GM19025 (cell line): ENCODE results near the gene BAD.
"Not testable (repeated sequence)": the region's sequence is repeated elsewhere in the genome, so short reads cannot be mapped to it uniquely, and the experiment has no call there.

ENCODE experiments used
- ATAC-seq: cut with Tn5 transposase; IDR thresholded peaks from one replicate; pipeline ENCODE4 v1.9.1; 2021; ENCODE audit warnings: mild to moderate bottlenecking, low read depth, moderate library complexity; ENCODE audit not compliant: unreplicated experiment

BAD gene

DNA sequence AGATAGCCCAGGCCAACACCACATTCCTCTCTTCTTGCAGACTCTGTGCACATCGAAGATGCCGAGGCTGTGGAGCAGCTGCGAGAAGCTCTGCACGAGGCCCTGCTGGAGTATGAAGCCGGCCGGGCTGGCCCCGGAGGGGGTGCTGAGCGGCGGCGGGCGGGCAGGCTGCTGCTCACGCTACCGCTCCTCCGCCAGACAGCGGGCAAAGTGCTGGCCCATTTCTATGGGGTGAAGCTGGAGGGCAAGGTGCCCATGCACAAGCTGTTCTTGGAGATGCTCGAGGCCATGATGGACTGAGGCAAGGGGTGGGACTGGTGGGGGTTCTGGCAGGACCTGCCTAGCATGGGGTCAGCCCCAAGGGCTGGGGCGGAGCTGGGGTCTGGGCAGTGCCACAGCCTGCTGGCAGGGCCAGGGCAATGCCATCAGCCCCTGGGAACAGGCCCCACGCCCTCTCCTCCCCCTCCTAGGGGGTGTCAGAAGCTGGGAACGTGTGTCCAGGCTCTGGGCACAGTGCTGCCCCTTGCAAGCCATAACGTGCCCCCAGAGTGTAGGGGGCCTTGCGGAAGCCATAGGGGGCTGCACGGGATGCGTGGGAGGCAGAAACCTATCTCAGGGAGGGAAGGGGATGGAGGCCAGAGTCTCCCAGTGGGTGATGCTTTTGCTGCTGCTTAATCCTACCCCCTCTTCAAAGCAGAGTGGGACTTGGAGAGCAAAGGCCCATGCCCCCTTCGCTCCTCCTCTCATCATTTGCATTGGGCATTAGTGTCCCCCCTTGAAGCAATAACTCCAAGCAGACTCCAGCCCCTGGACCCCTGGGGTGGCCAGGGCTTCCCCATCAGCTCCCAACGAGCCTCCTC is 31.4 kb upstream of the BAD start:
- ATAC-seq, result not testable (repeated sequence)

- ATAC-seq, result no peak
Measured at GRCh38 chr11:64314805-64315561, 30.5 kb upstream of the BAD start.

- no peak for ATAC-seq
Measured at GRCh38 chr11:64314146-64314804, 29.8 kb upstream of the BAD start.

GRCh38 chr11:64313491-64314145 is 29.2 kb upstream of the BAD start:
- no peak for ATAC-seq

DNA sequence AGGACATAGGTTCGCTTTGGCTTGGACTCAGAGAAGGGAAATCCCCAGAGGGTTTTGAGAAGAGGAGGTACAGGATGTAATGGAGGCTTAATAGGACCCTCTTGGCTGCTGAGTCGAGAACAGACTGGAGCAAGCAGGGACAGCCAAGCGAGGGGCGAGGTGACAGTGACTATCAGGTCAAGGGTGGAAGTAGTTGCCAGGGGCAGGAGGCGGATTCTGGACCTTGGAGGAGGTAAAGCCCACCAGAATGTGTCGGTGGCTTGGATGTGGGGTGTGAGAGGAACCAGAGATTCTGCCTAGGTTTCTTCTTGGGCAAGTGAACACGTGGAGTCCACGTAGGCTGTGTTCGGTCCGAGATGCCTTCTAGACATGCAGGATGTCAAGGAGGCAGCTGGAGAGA is 28.5 kb upstream of the BAD start:
- ATAC-seq, result no peak

- not testable (repeated sequence) for ATAC-seq
Measured at GRCh38 chr11:64307795-64308194, 23.3 kb upstream of the BAD start.

GRCh38 chr11:64306876-64307622 is 22.6 kb upstream of the BAD start:
- no peak for ATAC-seq

- no peak for ATAC-seq
Measured at GRCh38 chr11:64306563-64306875, 22.1 kb upstream of the BAD start.

DNA sequence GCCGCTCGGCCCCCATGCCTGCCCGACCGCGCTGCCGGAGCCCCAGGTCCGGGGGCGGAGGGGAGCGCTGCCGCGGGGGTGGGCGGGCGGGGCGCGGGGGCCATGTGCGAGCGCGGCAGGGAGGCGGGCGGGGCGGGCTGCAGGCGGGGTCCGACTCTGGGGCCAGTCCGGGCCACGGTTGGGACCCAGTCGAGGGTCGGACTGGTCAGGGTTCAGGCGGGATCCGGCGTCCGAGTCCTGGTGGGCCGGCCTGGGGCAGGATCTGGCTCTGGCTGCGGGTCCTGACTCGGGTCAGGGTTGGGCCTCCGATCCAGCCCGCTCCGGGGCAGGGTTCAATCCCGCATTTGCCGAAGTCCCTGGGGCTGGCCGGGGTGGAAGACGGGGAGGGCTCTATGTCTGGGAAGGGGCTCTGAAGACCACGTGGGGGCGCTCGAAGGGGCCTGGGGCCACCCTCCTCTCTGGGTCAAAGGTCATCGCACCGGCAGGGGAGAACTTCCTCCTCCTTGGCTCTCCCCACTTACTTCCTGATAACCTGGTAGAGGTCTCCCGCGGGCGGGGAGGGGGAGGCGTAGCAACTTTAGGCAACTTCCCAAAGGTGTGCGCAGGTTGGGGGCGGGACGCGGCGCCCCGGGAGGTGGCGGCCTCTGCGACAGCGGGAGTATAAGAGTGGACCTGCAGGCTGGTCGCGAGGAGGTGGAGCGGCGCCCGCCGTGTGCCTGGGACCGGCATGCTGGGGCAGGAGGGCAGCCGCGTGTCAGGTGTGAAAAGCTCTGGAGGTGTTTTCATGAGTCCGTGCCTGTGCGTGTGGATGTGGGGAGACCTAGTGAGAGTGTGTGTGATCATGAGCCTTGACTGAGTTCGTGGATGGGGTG is 21.5 kb upstream of the BAD start:
- ATAC-seq, result no peak

GRCh38 chr11:64305075-64305690 is 20.7 kb upstream of the BAD start, which contains the start of gene ESRRA:
Gene ESRRA, plus strand, starts transcription at chr11:64305524. Its CDS starts 1,656 bp downstream, at chr11:64307180.
- ATAC-seq, result peak; percentile 62

- ATAC-seq, result peak; percentile 5
Measured at GRCh38 chr11:64304316-64305072, 20.0 kb upstream of the BAD start.

DNA sequence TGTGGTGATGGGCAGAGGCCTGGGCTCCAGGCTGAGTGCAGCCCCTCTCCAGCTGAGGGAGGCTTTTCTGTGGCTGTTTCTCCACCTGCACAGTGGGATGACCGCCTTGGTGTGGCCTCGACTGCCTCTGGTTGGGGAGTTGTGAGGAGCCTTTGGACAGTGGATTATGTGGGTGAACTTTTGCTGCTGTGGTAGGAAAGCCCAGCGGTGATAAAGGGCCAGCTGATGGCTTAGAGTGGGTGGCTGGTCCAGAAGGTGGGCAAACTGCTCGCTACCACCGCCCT is 19.5 kb upstream of the BAD start:
- ATAC-seq, result no peak

DNA sequence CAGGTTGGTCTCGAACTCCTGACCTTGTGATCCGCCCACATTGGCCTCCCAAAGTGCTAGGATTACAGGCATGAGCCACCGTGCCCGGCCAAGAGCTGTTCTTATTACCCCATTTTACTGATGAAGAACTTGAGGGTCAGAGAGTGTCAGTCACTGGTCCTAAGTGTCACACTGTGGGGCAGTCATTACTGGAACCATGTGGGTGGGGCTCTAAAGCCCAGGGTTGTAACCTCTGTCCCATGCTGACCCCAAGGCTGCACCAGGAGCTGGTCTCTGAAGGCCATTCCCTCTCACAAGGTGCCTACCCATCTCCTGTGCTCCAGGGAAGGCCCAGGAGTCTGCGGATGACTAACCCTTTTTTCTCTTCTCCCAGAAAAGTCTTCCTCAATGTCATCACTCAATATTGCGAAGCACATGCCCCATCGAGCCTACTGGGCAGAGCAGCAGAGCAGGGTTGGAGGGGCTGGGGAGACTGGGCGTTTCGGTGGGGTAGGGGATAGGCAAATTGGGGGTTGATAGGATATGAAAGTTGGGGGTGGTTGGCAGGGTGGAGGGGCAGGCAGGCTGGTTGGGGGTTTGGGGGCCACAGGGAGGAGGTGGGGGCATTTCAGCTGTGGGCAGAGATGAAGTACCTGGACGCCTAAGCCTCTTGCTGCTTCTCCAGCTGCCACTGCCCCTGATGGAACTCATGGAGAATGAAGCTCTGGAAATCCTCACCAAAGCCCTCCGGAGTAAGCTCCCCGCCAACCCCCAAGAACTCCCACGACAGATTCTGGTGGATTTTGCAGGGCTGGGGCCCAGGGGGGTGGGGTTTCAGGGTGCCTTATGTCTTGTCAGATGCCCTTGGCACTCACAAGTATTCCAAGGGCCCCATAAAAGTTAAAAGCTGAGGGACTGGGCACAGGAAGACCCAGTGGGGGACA is 18.9 kb upstream of the BAD start:
- no peak for ATAC-seq

DNA sequence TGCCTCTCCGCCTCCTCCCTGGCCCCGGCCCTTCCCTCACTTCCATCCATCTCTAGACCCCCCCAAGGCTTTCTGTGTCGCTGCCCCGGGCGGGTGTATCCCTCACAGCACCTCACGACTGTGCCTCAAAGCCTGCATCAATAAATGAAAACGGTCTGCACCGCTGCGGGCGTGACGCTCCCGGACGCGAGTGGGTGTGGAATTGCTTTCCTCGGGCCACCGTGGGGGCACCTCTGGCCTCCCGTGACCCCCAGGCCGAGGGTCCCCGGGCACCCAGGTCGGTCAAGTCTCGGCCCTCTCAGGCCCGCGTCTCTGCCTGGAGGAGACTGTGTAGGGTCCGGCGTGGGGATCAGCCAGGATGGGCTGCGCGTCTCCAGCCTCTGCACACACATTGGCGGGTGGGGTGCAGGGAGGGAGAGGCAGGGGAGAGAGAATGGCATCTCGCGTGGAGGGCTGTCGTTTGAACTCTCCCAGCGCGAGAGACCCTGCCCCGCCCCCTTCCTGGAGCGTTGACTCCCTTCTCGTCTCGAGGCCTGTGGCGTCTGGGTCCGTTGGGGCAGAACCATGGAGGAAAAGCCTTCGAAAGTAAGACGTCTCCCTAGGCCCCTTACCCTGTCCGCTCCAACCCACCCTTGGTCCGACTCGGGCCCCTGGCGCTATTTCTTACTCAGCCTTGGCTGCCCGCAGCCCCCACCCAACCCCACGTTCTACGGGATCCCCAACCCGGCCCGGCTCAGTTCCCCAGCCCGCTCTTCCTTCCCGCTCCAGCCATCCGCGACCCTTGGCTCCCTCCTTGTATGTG is 15.6 kb upstream of the BAD start, which contains the start of gene CATSPERZ:
TSS of gene CATSPERZ (plus strand) at position 512 of the 802 bp plus-strand sequence. CDS start at position 565, 53 bp downstream.
- ATAC-seq, result no peak

- no peak for ATAC-seq
Measured at GRCh38 chr11:64298966-64299846, 14.7 kb upstream of the BAD start.
